HEK293 (cell line): ENCODE data around the gene GATAD2A.

Experiments
- CTCF ChIA-PET: fragments of 350-600 bp; formaldehyde crosslinking; extraction: SDS; loops from one replicate; lab custom pipeline; 2021; ENCODE audit warnings: antibody characterized with exemption; lab: Yijun Ruan, JAX
- POLR2A ChIA-PET: fragments of 300-600 bp; formaldehyde crosslinking; extraction: SDS; loops from one replicate; lab custom pipeline; 2020; ENCODE audit warnings: antibody characterized with exemption, inconsistent platforms; lab: Yijun Ruan, JAX
- H3K27ac ChIP-seq: fragments of 200-500 bp; sonication (Bioruptor generic); 2 replicates; pipeline ENCODE4 v1.5.1; 2014; ENCODE audit warnings: low read depth, low read length, control low read depth, inconsistent platforms; ENCODE audit errors: extremely low read depth
- H3K36me3 ChIP-seq, 2 experiments: fragments of 200-500 bp in 1 of 2; sonication (Bioruptor generic) in 1 of 2; 1 replicate in 1 of 2; 2 replicates in 1 of 2; pipeline ENCODE4 v1.5.1; 2014 to 2017; ENCODE audit warnings: inconsistent platforms in 2 of 2, low read length in 2 of 2; ENCODE audit not compliant: control insufficient read depth in 2 of 2, insufficient read depth in 1 of 2
- H3K4me1 ChIP-seq: fragments of 200-500 bp; sonication (Bioruptor generic); 2 replicates; pipeline ENCODE4 v1.5.1; 2014; ENCODE audit warnings: mild to moderate bottlenecking, low read length, inconsistent platforms; ENCODE audit not compliant: control insufficient read depth, insufficient read depth
- H3K4me3 ChIP-seq: 2 replicates; pipeline ENCODE4 v1.5.1; 2011; ENCODE audit warnings: low read depth, mild to moderate bottlenecking, control low read depth, low read length, moderate library complexity
- H3K9me3 ChIP-seq: fragments of 200-500 bp; sonication (Bioruptor generic); 2 replicates; pipeline ENCODE4 v1.5.1; 2014; ENCODE audit warnings: low read depth, low read length, inconsistent platforms; ENCODE audit not compliant: control insufficient read depth, insufficient read depth
- BCL11A ChIP-seq: fragments of 450-650 bp; formaldehyde crosslinking; IDR thresholded peaks from 2 replicates; pipeline ENCODE4 v1.5.1; 2016; ENCODE audit warnings: low read depth, missing biosample characterization, missing genetic modification characterization
- GLI4 ChIP-seq: fragments of 450-650 bp; formaldehyde crosslinking; IDR thresholded peaks from 2 replicates; pipeline ENCODE4 v1.5.1; 2016; ENCODE audit warnings: missing biosample characterization, missing genetic modification characterization
- KLF1 ChIP-seq: fragments of 450-650 bp; formaldehyde crosslinking; IDR thresholded peaks from 2 replicates; pipeline ENCODE4 v1.5.1; 2016; ENCODE audit warnings: missing biosample characterization, missing genetic modification characterization
- REPIN1 ChIP-seq: fragments of 450-650 bp; formaldehyde crosslinking; IDR thresholded peaks from 2 replicates; pipeline ENCODE4 v1.5.1; 2017; ENCODE audit warnings: missing biosample characterization, missing genetic modification characterization, low read depth
- ZBTB48 ChIP-seq: fragments of 450-650 bp; formaldehyde crosslinking; IDR thresholded peaks from 2 replicates; pipeline ENCODE4 v1.5.1; 2016; ENCODE audit warnings: missing biosample characterization, missing genetic modification characterization
- ZEB2 ChIP-seq: fragments of 450-650 bp; formaldehyde crosslinking; IDR thresholded peaks from 2 replicates; pipeline ENCODE4 v1.5.1; 2016; ENCODE audit warnings: missing biosample characterization, missing genetic modification characterization
- ZNF23 ChIP-seq: fragments of 450-650 bp; formaldehyde crosslinking; IDR thresholded peaks from 2 replicates; pipeline ENCODE4 v1.5.1; 2016; ENCODE audit warnings: missing biosample characterization, missing genetic modification characterization, borderline replicate concordance
- ZNF248 ChIP-seq: fragments of 450-650 bp; formaldehyde crosslinking; IDR thresholded peaks from 2 replicates; pipeline ENCODE4 v1.5.1; 2017; ENCODE audit warnings: missing biosample characterization, missing genetic modification characterization
- ZNF354C ChIP-seq: fragments of 450-650 bp; formaldehyde crosslinking; IDR thresholded peaks from 2 replicates; pipeline ENCODE4 v1.5.1; 2016; ENCODE audit warnings: missing biosample characterization, missing genetic modification characterization, low read depth, borderline replicate concordance
- ZNF423 ChIP-seq: fragments of 450-650 bp; formaldehyde crosslinking; IDR thresholded peaks from 2 replicates; pipeline ENCODE4 v1.5.1; 2016; ENCODE audit warnings: missing biosample characterization, missing genetic modification characterization
- ZNF621 ChIP-seq: fragments of 450-650 bp; formaldehyde crosslinking; IDR thresholded peaks from 2 replicates; pipeline ENCODE4 v1.5.1; 2017; ENCODE audit warnings: missing biosample characterization, missing genetic modification characterization
- ZNF707 ChIP-seq: fragments of 450-650 bp; formaldehyde crosslinking; IDR thresholded peaks from 2 replicates; pipeline ENCODE4 v1.5.1; 2016; ENCODE audit warnings: missing biosample characterization, missing genetic modification characterization
- ZNF747 ChIP-seq: fragments of 450-650 bp; formaldehyde crosslinking; IDR thresholded peaks from 2 replicates; pipeline ENCODE4 v1.5.1; 2016; ENCODE audit warnings: missing biosample characterization, missing genetic modification characterization
- TF ChIP-seq, protein P1 (sequence below): fragments of 450-650 bp; formaldehyde crosslinking; IDR thresholded peaks from 2 replicates; pipeline ENCODE4 v1.5.1; 2016; ENCODE audit warnings: missing biosample characterization, missing genetic modification characterization, low read depth
- TF ChIP-seq, protein P2 (sequence below): fragments of 450-650 bp; formaldehyde crosslinking; IDR thresholded peaks from 2 replicates; pipeline ENCODE4; 2016; ENCODE audit warnings: missing biosample characterization, missing genetic modification characterization
- TF ChIP-seq, protein P3 (sequence below): fragments of 450-650 bp; formaldehyde crosslinking; optimal IDR thresholded peaks from 2 replicates; pipeline ENCODE3; 2016; ENCODE audit warnings: missing biosample characterization, mild to moderate bottlenecking, missing genetic modification characterization
- TF ChIP-seq, protein P4 (sequence below): fragments of 450-650 bp; formaldehyde crosslinking; IDR thresholded peaks from 2 replicates; pipeline ENCODE4 v1.5.1; 2016; ENCODE audit warnings: missing biosample characterization, missing genetic modification characterization
- TF ChIP-seq, protein P5 (sequence below): fragments of 450-650 bp; formaldehyde crosslinking; IDR thresholded peaks from 2 replicates; pipeline ENCODE4 v1.5.1; 2016; ENCODE audit warnings: missing biosample characterization, missing genetic modification characterization
- TF ChIP-seq, protein P6 (sequence below): fragments of 450-650 bp; formaldehyde crosslinking; IDR thresholded peaks from 2 replicates; pipeline ENCODE4 v1.5.1; 2016; ENCODE audit warnings: missing biosample characterization, missing genetic modification characterization

The GATAD2A gene

DNA sequence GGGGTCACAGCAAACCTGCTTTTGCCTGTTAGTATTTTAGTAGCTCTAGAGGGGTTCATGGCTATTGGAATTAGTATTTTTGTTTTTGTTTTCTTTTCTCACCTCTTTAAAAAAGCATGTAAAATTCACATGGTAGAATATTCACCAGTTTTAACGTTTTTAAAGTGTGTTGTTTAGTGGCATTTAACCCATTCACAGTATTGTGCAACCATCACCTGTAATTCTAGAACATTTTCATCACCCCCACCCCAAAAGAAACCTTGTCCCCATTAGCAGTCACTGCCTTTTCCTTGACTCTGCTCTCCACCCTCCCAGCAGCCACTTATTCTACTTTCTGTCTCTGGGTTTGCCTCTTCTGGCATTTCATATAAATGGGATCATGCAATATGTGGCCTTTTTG, 39.8 kb downstream of the GATAD2A start:
- H3K4me3 ChIP-seq: no peak overlapping the region
- peaks cover 0 to 8% of the 10 kb centered on the region in 2 experiments; a peak in 1 of 3 replicates for H3K36me3 ChIP-seq
- no peaks in the 10 kb centered on the region for H3K9me3 ChIP-seq
- POLR2A ChIA-PET: no interaction called here
- TF ChIP-seq ZNF747 (tag by site-specific recombination) (no peak), ZNF23 (tag by site-specific recombination) (no peak), ZNF423 (tag by site-specific recombination) (no peak), ZNF621 (tag by site-specific recombination) (no peak), GLI4 (no peak), ZBTB48 (tag by site-specific recombination) (no peak), KLF1 (no peak), REPIN1 (tag by site-specific recombination) (no peak), ZEB2 (no peak), BCL11A (tag by site-specific recombination) (no peak), ZNF707 (no peak), ZNF248 (tag by site-specific recombination) (no peak), ZNF354C (tag by site-specific recombination) (no peak)
- TF ChIP-seq, protein P1, sequence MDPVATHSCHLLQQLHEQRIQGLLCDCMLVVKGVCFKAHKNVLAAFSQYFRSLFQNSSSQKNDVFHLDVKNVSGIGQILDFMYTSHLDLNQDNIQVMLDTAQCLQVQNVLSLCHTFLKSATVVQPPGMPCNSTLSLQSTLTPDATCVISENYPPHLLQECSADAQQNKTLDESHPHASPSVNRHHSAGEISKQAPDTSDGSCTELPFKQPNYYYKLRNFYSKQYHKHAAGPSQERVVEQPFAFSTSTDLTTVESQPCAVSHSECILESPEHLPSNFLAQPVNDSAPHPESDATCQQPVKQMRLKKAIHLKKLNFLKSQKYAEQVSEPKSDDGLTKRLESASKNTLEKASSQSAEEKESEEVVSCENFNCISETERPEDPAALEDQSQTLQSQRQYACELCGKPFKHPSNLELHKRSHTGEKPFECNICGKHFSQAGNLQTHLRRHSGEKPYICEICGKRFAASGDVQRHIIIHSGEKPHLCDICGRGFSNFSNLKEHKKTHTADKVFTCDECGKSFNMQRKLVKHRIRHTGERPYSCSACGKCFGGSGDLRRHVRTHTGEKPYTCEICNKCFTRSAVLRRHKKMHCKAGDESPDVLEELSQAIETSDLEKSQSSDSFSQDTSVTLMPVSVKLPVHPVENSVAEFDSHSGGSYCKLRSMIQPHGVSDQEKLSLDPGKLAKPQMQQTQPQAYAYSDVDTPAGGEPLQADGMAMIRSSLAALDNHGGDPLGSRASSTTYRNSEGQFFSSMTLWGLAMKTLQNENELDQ (tag by site-specific recombination): no peak
- TF ChIP-seq, protein P2, sequence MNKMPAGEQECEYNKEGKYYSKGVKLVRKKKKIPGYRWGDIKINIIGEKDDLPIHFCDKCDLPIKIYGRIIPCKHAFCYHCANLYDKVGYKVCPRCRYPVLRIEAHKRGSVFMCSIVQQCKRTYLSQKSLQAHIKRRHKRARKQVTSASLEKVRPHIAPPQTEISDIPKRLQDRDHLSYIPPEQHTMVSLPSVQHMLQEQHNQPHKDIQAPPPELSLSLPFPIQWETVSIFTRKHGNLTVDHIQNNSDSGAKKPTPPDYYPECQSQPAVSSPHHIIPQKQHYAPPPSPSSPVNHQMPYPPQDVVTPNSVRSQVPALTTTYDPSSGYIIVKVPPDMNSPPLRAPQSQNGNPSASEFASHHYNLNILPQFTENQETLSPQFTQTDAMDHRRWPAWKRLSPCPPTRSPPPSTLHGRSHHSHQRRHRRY: no peak
- TF ChIP-seq, protein P3, sequence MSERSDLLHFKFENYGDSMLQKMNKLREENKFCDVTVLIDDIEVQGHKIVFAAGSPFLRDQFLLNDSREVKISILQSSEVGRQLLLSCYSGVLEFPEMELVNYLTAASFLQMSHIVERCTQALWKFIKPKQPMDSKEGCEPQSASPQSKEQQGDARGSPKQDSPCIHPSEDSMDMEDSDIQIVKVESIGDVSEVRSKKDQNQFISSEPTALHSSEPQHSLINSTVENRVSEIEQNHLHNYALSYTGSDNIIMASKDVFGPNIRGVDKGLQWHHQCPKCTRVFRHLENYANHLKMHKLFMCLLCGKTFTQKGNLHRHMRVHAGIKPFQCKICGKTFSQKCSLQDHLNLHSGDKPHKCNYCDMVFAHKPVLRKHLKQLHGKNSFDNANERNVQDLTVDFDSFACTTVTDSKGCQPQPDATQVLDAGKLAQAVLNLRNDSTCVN (tag by site-specific recombination): no peak
- TF ChIP-seq, protein P4, sequence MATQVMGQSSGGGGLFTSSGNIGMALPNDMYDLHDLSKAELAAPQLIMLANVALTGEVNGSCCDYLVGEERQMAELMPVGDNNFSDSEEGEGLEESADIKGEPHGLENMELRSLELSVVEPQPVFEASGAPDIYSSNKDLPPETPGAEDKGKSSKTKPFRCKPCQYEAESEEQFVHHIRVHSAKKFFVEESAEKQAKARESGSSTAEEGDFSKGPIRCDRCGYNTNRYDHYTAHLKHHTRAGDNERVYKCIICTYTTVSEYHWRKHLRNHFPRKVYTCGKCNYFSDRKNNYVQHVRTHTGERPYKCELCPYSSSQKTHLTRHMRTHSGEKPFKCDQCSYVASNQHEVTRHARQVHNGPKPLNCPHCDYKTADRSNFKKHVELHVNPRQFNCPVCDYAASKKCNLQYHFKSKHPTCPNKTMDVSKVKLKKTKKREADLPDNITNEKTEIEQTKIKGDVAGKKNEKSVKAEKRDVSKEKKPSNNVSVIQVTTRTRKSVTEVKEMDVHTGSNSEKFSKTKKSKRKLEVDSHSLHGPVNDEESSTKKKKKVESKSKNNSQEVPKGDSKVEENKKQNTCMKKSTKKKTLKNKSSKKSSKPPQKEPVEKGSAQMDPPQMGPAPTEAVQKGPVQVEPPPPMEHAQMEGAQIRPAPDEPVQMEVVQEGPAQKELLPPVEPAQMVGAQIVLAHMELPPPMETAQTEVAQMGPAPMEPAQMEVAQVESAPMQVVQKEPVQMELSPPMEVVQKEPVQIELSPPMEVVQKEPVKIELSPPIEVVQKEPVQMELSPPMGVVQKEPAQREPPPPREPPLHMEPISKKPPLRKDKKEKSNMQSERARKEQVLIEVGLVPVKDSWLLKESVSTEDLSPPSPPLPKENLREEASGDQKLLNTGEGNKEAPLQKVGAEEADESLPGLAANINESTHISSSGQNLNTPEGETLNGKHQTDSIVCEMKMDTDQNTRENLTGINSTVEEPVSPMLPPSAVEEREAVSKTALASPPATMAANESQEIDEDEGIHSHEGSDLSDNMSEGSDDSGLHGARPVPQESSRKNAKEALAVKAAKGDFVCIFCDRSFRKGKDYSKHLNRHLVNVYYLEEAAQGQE (tag by site-specific recombination): no peak
- TF ChIP-seq, protein P5, sequence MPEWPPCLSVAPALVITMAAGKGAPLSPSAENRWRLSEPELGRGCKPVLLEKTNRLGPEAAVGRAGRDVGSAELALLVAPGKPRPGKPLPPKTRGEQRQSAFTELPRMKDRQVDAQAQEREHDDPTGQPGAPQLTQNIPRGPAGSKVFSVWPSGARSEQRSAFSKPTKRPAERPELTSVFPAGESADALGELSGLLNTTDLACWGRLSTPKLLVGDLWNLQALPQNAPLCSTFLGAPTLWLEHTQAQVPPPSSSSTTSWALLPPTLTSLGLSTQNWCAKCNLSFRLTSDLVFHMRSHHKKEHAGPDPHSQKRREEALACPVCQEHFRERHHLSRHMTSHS: no peak
- TF ChIP-seq, protein P6, sequence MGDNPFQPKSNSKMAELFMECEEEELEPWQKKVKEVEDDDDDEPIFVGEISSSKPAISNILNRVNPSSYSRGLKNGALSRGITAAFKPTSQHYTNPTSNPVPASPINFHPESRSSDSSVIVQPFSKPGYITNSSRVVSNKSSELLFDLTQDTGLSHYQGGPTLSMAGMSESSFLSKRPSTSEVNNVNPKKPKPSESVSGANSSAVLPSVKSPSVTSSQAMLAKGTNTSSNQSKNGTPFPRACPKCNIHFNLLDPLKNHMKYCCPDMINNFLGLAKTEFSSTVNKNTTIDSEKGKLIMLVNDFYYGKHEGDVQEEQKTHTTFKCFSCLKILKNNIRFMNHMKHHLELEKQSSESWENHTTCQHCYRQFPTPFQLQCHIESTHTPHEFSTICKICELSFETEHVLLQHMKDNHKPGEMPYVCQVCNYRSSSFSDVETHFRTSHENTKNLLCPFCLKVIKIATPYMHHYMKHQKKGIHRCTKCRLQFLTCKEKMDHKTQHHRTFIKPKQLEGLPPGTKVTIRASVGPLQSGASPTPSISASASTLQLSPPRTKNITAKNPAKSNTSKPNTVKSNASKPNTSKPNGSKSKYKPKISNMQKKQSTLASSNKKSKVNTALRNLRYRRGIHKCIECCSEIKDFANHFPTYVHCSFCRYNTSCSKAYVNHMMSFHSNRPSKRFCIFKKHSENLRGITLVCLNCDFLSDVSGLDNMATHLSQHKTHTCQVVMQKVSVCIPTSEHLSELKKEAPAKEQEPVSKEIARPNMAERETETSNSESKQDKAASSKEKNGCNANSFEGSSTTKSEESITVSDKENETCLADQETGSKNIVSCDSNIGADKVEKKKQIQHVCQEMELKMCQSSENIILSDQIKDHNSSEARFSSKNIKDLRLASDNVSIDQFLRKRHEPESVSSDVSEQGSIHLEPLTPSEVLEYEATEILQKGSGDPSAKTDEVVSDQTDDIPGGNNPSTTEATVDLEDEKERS: no peak
- CTCF ChIA-PET: interaction anchor here (0.6 to 0.9 kb wide), 2 partner anchors 14 to 39 kb away, joined by 3 read pairs; no protein-coding TSS in a partner anchor
- H3K4me1 ChIP-seq: 0 out of 2 replicates have a peak, but pooled peaks cover 9% of the 10 kb centered on the region
- H3K27ac ChIP-seq: no peak overlapping the region
